HepG2 (cell line): ENCODE results near the gene EPB41L3.

Source experiments
- CTCF ChIP-seq: sonication (generic); formaldehyde crosslinking; IDR thresholded peaks from 2 replicates; pipeline ENCODE4 v1.5.0; 2020; ENCODE audit warnings: mild to moderate bottlenecking, missing genetic modification reagents, moderate library complexity
- HNRNPUL1 ChIP-seq: fragments of 200-400 bp; formaldehyde crosslinking; IDR thresholded peaks from 2 replicates; pipeline ENCODE4 v1.6.1; 2017; ENCODE audit warnings: low read depth, mild to moderate bottlenecking, low read length, moderate library complexity
- JUN ChIP-seq: sonication (generic); formaldehyde crosslinking; IDR thresholded peaks from 2 replicates; pipeline ENCODE4 v1.4.0; 2020; ENCODE audit warnings: mild to moderate bottlenecking, missing genetic modification reagents
- PBX3 ChIP-seq: sonication (generic); formaldehyde crosslinking; IDR thresholded peaks from 2 replicates; pipeline ENCODE4 v1.8.1; 2023; ENCODE audit warnings: missing genetic modification reagents, inconsistent platforms, borderline replicate concordance

- TF ChIP-seq HNRNPUL1 (no peak), CTCF (CRISPR knock-in tag) (no peak; the same call in 1 of the 2 replicates), PBX3 (CRISPR knock-in tag) (no peak), JUN (CRISPR knock-in tag) (no peak)
These were observed 87.0 kb downstream of the EPB41L3 start for GRCh38 chr18:5456577-5457461.
